Spleen (tissue), 11 donors: ENCODE data around the gene MPZL1. TPM values are rescaled to one million over a fixed set of nuclear protein-coding genes. Genes with fewer than 3 reads are reported as not detected.

ENCODE experiments used
- DNase-seq: peaks from one replicate; pipeline ENCODE4 v3.0.0-alpha.2; 2020
- H3K27ac ChIP-seq, 8 donors: fragments of 200-600 bp; sonication (generic) in 7 of 8; 1 replicate in 4 of 8; 2 replicates in 4 of 8; pipeline versions ENCODE4 v1.5.0 to v1.8.0; 2016 to 2021; ENCODE audit warnings: inconsistent platforms in 4 of 8, mild to moderate bottlenecking in 4 of 8, moderate library complexity in 1 of 8
- H3K27me3 ChIP-seq, 7 donors: fragments of 200-600 bp; sonication (generic) in 6 of 7; replicated peaks in 1 of 7; 1 replicate in 4 of 7; 2 replicates in 3 of 7; pipeline versions ENCODE4 v1.5.0 to v1.8.0; 2016 to 2021; ENCODE audit warnings: inconsistent platforms in 3 of 7, mild to moderate bottlenecking in 1 of 7
- H3K36me3 ChIP-seq, 6 donors: fragments of 200-600 bp; sonication (generic) in 5 of 6; 1 replicate in 4 of 6; 2 replicates in 2 of 6; pipeline versions ENCODE4 v1.5.0 to v1.8.0; 2016 to 2021; ENCODE audit warnings: inconsistent platforms in 2 of 6
- H3K4me1 ChIP-seq, 6 donors: fragments of 200-600 bp; sonication (generic) in 5 of 6; 1 replicate in 3 of 6; 2 replicates in 3 of 6; pipeline versions ENCODE4 v1.5.0 to v1.8.0; 2016 to 2021; ENCODE audit warnings: inconsistent platforms in 3 of 6
- H3K4me3 ChIP-seq, 8 donors: fragments of 200-600 bp; sonication (generic) in 7 of 8; 1 replicate in 4 of 8; 2 replicates in 4 of 8; pipeline versions ENCODE4 v1.5.0 to v1.8.0; 2016 to 2021; ENCODE audit warnings: inconsistent platforms in 4 of 8, mild to moderate bottlenecking in 4 of 8, moderate library complexity in 2 of 8
- H3K9me3 ChIP-seq, 8 donors: fragments of 200-600 bp; sonication (generic) in 7 of 8; 1 replicate in 4 of 8; 2 replicates in 4 of 8; pipeline versions ENCODE4 v1.5.0 to v1.8.0; 2016 to 2021; ENCODE audit warnings: inconsistent platforms in 4 of 8
- CTCF ChIP-seq, 11 experiments: fragments of 200-600 bp in 7 of 11; fragments of 450-650 bp in 4 of 11; sonication (generic) in 4 of 11; IDR thresholded peaks in 8 of 11; conservative IDR thresholded peaks in 3 of 11; 1 replicate in 7 of 11; 2 replicates in 4 of 11; pipeline versions ENCODE4 v1.4.0 to v1.8.0; 2016 to 2021; ENCODE audit warnings: antibody characterized with exemption in 11 of 11, inconsistent platforms in 4 of 11, mild to moderate bottlenecking in 1 of 11
- POLR2A ChIP-seq, 3 donors: fragments of 450-650 bp; IDR thresholded peaks; one replicate each; pipeline ENCODE4 v1.5.1; 2017; ENCODE audit warnings: antibody characterized with exemption in 3 of 3, mild to moderate bottlenecking in 1 of 3
- POLR2AphosphoS5 ChIP-seq, 3 donors: sonication (generic); formaldehyde crosslinking; IDR thresholded peaks; one replicate each; pipeline ENCODE4 v1.5.1; 2017; ENCODE audit warnings: antibody characterized with exemption in 3 of 3
- WGBS, 5 donors: extraction: QIAGEN DNeasy Blood & Tissue Kit in 3 of 5; methylation state at CpG; one replicate each; pipeline versions ENCODE4 v1.1.5 to v1.1.7; 2013 to 2018; 5-methylcytosine and 5-hydroxymethylcytosine counted together
- intact Hi-C: fragments of 100-400 bp; cut with DNase I; formaldehyde crosslinking; loops from one replicate; pipeline ENCODE4 v1.15.0; 2023; ENCODE audit warnings: low total_unique reads
- polyA plus RNA-seq, 3 donors: library from polyadenylated mRNA; stranded (reverse); fragments of 200-250 nt; gene quantifications; one replicate each; pipeline ENCODE4 v1.2.1, GENCODE V29; 2013
- total RNA-seq, 7 donors: library from RNA; depleted of rRNA in 3 of 7; stranded (reverse); fragments of >200 nt in 3 of 7; fragmentation: NEBNext Ultra II Directional in 4 of 7; extraction: Animal tissue kit (Norgen Biotek cat#: 25700) in 4 of 7; gene quantifications; one replicate each; pipeline versions ENCODE4 v1.1.0 to v1.2.1, GENCODE V29; 2016 to 2021
- donor health status: healthy with polysubstance abuse.
- donor health status: DM: no; HTN: no; CAD: no; lungs with moderate emphysema.
- donor health status: DM: no; HTN: no; CAD: no.
- donor health status: Bipolar disorder and iron deficiency.
- donor health status: healthy.
- donor health status: DM: no; HTN: no; CAD: no.
- donor health status: DM: yes; HTN: yes; CAD: no.

MPZL1 gene
- total and polyA plus RNA-seq, 10 donors, result 12.0 to 65.8 (median 47.3) TPM

GRCh38 chr1:167714439-167715156 lies 7.2 kb upstream of the MPZL1 start:
- no peaks in the 10 kb centered on the region for H3K9me3 ChIP-seq
- H3K4me3 ChIP-seq, result peak overlapping the region; percentile 56 to 92 (median 78)
- peak; percentile 94 for DNase-seq
- no peaks in the 10 kb centered on the region for H3K27me3 ChIP-seq
- intact Hi-C loops, result loop anchor here (10.0 kb wide), 1 partner anchor 220 kb away; the partner anchor contains the start of genes DCAF6 and MPC2
- peak overlapping the region; percentile 53 to 88 (median 85) for H3K27ac ChIP-seq
- H3K36me3 ChIP-seq, result no peaks in the 10 kb centered on the region
- peaks cover 0 to 59% (median 28%) of the 10 kb centered on the region in 6 donors for H3K4me1 ChIP-seq
- WGBS, 5 donors, result 0 to 1% (median 0%) methylated on average over 31 to 50 of the region's 50 CpGs
- TF ChIP-seq POLR2AphosphoS5 (IDR thresholded peaks at IDR 0.05) (peak; percentile 66 to 86 (median 80)), CTCF (IDR thresholded peaks at IDR 0.05 in 8 of 11, conservative IDR thresholded peaks at IDR 0.05 in 3 of 11) (peak in 3 of 11 experiments; percentile 7 to 23 (median 21)), POLR2A (IDR thresholded peaks at IDR 0.05) (no peak)

- peak overlapping the region; percentile 56 to 92 (median 78) for H3K4me3 ChIP-seq
- peaks cover 0 to 61% (median 34%) of the 10 kb centered on the region in 6 donors for H3K4me1 ChIP-seq
- no peak for TF ChIP-seq POLR2A (IDR thresholded peaks at IDR 0.05)
- peak; percentile 52 to 92 (median 81) for TF ChIP-seq CTCF (IDR thresholded peaks at IDR 0.05 in 8 of 11, conservative IDR thresholded peaks at IDR 0.05 in 3 of 11)
- TF ChIP-seq POLR2AphosphoS5 (IDR thresholded peaks at IDR 0.05), result peak in 1 of 3 donors; percentile 58
- H3K36me3 ChIP-seq, result no peaks in the 10 kb centered on the region
- no peaks in the 10 kb centered on the region for H3K9me3 ChIP-seq
- peak overlapping the region; percentile 53 to 88 (median 85) for H3K27ac ChIP-seq
- DNase-seq, result peak; percentile 87
- intact Hi-C loops, result loop anchor here (10.0 kb wide), 1 partner anchor 219 kb away; the partner anchor contains the start of genes DCAF6 and MPC2
- 0 to 1% (median 0%) methylated on average over 26 of the region's 26 CpGs for WGBS, 5 donors
- H3K27me3 ChIP-seq, result no peaks in the 10 kb centered on the region
Measured at GRCh38 chr1:167715157-167715999, 6.4 kb upstream of the MPZL1 start.

GRCh38 chr1:167716000-167716271 lies 5.8 kb upstream of the MPZL1 start:
- peak overlapping the region in 6 of 8 donors; percentile 79 to 88 (median 85) for H3K27ac ChIP-seq
- H3K9me3 ChIP-seq, result no peaks in the 10 kb centered on the region
- no peaks in the 10 kb centered on the region for H3K27me3 ChIP-seq
- H3K36me3 ChIP-seq, result no peaks in the 10 kb centered on the region
- peak overlapping the region; percentile 56 to 92 (median 78) for H3K4me3 ChIP-seq
- WGBS, 5 donors, result 1 to 3% (median 2%) methylated on average over 4 of the region's 4 CpGs
- no peak for TF ChIP-seq CTCF (IDR thresholded peaks at IDR 0.05 in 8 of 11, conservative IDR thresholded peaks at IDR 0.05 in 3 of 11)
- TF ChIP-seq POLR2AphosphoS5 (IDR thresholded peaks at IDR 0.05), result no peak
- TF ChIP-seq POLR2A (IDR thresholded peaks at IDR 0.05), result no peak
- intact Hi-C loops, result loop anchor here (10.0 kb wide), 1 partner anchor 219 kb away; the partner anchor contains the start of genes DCAF6 and MPC2
- H3K4me1 ChIP-seq, result peaks cover 0 to 67% (median 40%) of the 10 kb centered on the region in 6 donors
- DNase-seq, result no peak
